Measurements from ENCODE around the gene CSPG4.
"Not testable (repeated sequence)": the region's sequence is repeated elsewhere in the genome, so short reads cannot be mapped to it uniquely, and the experiment has no call there.

CSPG4 gene

DNA sequence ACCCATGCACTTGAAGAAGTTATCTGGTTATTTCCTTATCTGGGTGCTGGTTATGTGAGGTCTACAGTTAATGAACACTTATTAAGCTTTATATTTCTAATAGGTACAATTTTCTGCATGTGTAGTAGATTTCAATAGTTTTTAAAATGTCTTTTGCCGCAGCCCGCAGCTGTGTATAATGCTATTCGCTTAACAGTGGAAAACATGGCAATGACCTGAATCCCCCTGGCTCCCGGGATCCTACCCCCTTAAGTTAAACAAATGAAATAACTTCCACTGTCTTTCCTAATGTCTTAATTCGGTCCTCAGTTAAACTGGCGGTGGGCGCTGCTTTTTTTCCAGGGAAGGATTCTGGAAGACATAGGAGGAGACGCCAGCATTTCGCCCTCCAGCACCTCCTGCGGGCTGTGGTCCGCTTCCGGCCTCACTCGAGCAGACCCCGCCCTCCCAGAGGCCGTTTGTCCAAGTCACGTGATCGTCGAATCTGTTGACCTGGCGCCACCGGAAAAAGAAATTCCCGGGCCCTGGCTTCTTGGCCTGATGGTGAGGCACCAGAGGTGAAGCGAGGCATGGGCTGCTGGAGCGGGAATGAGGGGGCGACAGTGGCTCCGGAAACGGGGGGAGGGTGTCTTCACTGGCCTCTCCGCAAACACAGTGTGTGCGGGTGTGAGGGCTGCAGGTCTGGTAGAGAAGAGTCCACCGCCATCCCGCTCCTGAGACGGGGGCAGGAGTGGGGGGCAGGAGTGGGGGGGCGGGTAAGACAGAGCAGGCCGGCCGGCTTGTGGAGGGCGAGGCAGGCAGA is 45.6 kb upstream of the CSPG4 start:
- H3F3A ChIP-seq (ENCODE audit: insufficient read depth, low read length), result no peaks in the 10 kb centered on the region
- 0 out of 2 replicates have a peak, but pooled peaks cover 3% of the 10 kb centered on the region for H3K27me3 ChIP-seq (ENCODE audit: insufficient read depth, low read length)
- H2AFZ ChIP-seq (ENCODE audit: low read length), result peak overlapping the region; percentile 60; the same call in 1 of the 2 replicates
- H3K36me3 ChIP-seq (ENCODE audit: insufficient read depth, low read length), result no peaks in the 10 kb centered on the region
- no peak overlapping the region for H3K27ac ChIP-seq (ENCODE audit: low read depth, low read length, poor library complexity, severe bottlenecking)
- TF ChIP-seq EZH2 (IDR thresholded peaks at IDR 0.05; ENCODE audit: borderline replicate concordance, low read length), result no peak
- TF ChIP-seq, protein P1, sequence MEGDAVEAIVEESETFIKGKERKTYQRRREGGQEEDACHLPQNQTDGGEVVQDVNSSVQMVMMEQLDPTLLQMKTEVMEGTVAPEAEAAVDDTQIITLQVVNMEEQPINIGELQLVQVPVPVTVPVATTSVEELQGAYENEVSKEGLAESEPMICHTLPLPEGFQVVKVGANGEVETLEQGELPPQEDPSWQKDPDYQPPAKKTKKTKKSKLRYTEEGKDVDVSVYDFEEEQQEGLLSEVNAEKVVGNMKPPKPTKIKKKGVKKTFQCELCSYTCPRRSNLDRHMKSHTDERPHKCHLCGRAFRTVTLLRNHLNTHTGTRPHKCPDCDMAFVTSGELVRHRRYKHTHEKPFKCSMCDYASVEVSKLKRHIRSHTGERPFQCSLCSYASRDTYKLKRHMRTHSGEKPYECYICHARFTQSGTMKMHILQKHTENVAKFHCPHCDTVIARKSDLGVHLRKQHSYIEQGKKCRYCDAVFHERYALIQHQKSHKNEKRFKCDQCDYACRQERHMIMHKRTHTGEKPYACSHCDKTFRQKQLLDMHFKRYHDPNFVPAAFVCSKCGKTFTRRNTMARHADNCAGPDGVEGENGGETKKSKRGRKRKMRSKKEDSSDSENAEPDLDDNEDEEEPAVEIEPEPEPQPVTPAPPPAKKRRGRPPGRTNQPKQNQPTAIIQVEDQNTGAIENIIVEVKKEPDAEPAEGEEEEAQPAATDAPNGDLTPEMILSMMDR (IDR thresholded peaks at IDR 0.05; ENCODE audit: low read length), result peak; percentile 26; the same call in 1 of the 2 replicates
- H4K20me1 ChIP-seq (ENCODE audit: insufficient read depth, low read length), result no peaks in the 10 kb centered on the region
- H3K9me3 ChIP-seq (ENCODE audit: low read length), result no peaks in the 10 kb centered on the region
- H3K4me1 ChIP-seq (ENCODE audit: insufficient read depth, low read length, severe bottlenecking), result peaks cover 16% of the 10 kb centered on the region
- H3K4me2 ChIP-seq (ENCODE audit: low read length), result peak overlapping the region; percentile 56
- H3K9me2 ChIP-seq (ENCODE audit: low read depth, low read length), result no peaks in the 10 kb centered on the region
- peak overlapping the region; percentile 64 for H3K4me3 ChIP-seq (ENCODE audit: low read depth, low read length, poor library complexity, severe bottlenecking)
- H3K79me2 ChIP-seq (ENCODE audit: insufficient read depth, low read length), result no peaks in the 10 kb centered on the region
- H3K9ac ChIP-seq (ENCODE audit: low read length), result peak overlapping the region; percentile 59

- H4K20me1 ChIP-seq (ENCODE audit: insufficient read depth, low read length); H3F3A ChIP-seq (ENCODE audit: insufficient read depth, low read length); H3K4me3 ChIP-seq (ENCODE audit: low read depth, low read length, poor library complexity, severe bottlenecking); H3K9me2 ChIP-seq (ENCODE audit: low read depth, low read length); H3K9me3 ChIP-seq (ENCODE audit: low read length); H3K27me3 ChIP-seq (ENCODE audit: insufficient read depth, low read length); H3K79me2 ChIP-seq (ENCODE audit: insufficient read depth, low read length); H3K4me2 ChIP-seq (ENCODE audit: low read length); H2AFZ ChIP-seq (ENCODE audit: low read length); H3K36me3 ChIP-seq (ENCODE audit: insufficient read depth, low read length); H3K27ac ChIP-seq (ENCODE audit: low read depth, low read length, poor library complexity, severe bottlenecking); H3K9ac ChIP-seq (ENCODE audit: low read length): not testable (repeated sequence)
- H3K4me1 ChIP-seq (ENCODE audit: insufficient read depth, low read length, severe bottlenecking), result peaks cover 16% of the 10 kb centered on the region
Observed at GRCh38 chr15:75754871-75755270, 42.2 kb upstream of the CSPG4 start.

DNA sequence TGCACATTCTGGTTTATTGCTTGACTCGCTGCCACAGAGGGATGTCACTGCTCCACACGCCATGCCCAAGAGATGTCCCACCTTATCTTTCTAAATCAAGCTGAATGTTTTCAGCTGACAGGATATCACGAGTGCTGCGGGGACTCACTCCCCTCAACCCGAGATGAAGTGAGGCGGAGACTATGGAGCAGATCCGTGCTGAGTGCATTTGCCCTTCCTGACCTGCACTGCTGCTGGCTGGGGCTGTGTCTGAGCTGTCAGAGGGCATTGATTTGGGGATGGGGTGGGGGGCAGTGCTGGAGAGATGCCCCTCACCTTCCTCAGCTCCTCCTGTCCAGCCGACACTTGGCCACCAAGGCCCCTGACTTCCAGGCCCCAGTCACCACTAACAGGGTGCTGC is 40.5 kb upstream of the CSPG4 start:
- Histone ChIP-seq H3K4me1 (ENCODE audit: insufficient read depth, low read length, severe bottlenecking) (peaks cover 6% of the 10 kb centered on the region), H3K27ac (ENCODE audit: low read depth, low read length, poor library complexity, severe bottlenecking) (no peak overlapping the region), H3K9ac (ENCODE audit: low read length) (no peak overlapping the region), H3K9me2 (ENCODE audit: low read depth, low read length) (no peaks in the 10 kb centered on the region), H4K20me1 (ENCODE audit: insufficient read depth, low read length) (no peaks in the 10 kb centered on the region), H3K79me2 (ENCODE audit: insufficient read depth, low read length) (no peaks in the 10 kb centered on the region), H3K27me3 (ENCODE audit: insufficient read depth, low read length) (no peaks in the 10 kb centered on the region; the same call in 1 of the 2 replicates), H3K4me2 (ENCODE audit: low read length) (no peak overlapping the region), H3K9me3 (ENCODE audit: low read length) (no peaks in the 10 kb centered on the region), H3F3A (ENCODE audit: insufficient read depth, low read length) (no peaks in the 10 kb centered on the region), H2AFZ (ENCODE audit: low read length) (no peak overlapping the region), H3K4me3 (ENCODE audit: low read depth, low read length, poor library complexity, severe bottlenecking) (no peak overlapping the region), H3K36me3 (ENCODE audit: insufficient read depth, low read length) (no peaks in the 10 kb centered on the region)
- TF ChIP-seq EZH2 (IDR thresholded peaks at IDR 0.05; ENCODE audit: borderline replicate concordance, low read length), result no peak
- TF ChIP-seq, protein P1 (IDR thresholded peaks at IDR 0.05; ENCODE audit: low read length), result no peak

DNA sequence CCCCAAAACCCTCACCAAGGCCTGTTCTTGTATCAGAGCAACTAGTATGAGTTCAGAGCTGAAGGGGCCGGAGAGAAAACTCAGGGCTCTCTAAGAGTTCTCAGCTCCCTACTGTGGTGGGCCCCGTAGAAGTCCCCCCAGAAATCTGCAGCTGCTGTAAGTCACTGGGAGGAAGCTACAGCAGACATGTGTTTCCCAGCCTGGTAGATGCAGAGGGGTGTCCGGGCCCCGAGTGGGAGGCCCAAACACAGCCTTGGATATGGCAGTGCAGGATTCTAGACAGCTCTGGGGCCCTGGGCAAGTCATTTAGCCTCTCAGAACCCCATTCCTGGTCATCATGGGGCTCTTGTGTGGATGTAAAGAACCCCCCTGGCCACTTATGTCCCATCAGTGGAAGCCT is 39.2 kb upstream of the CSPG4 start:
- H3K9ac ChIP-seq (ENCODE audit: low read length), result no peak overlapping the region
- no peaks in the 10 kb centered on the region for H3K9me3 ChIP-seq (ENCODE audit: low read length)
- no peaks in the 10 kb centered on the region for H3K36me3 ChIP-seq (ENCODE audit: insufficient read depth, low read length)
- H3K4me1 ChIP-seq (ENCODE audit: insufficient read depth, low read length, severe bottlenecking), result no peaks in the 10 kb centered on the region
- H3K4me2 ChIP-seq (ENCODE audit: low read length), result no peak overlapping the region
- H4K20me1 ChIP-seq (ENCODE audit: insufficient read depth, low read length), result no peaks in the 10 kb centered on the region
- H3K9me2 ChIP-seq (ENCODE audit: low read depth, low read length), result no peaks in the 10 kb centered on the region
- no peak for TF ChIP-seq EZH2 (IDR thresholded peaks at IDR 0.05; ENCODE audit: borderline replicate concordance, low read length)
- TF ChIP-seq, protein P1 (IDR thresholded peaks at IDR 0.05; ENCODE audit: low read length), result no peak
- H2AFZ ChIP-seq (ENCODE audit: low read length), result no peak overlapping the region
- no peaks in the 10 kb centered on the region for H3K79me2 ChIP-seq (ENCODE audit: insufficient read depth, low read length)
- no peak overlapping the region for H3K27ac ChIP-seq (ENCODE audit: low read depth, low read length, poor library complexity, severe bottlenecking)
- H3F3A ChIP-seq (ENCODE audit: insufficient read depth, low read length), result no peaks in the 10 kb centered on the region
- H3K27me3 ChIP-seq (ENCODE audit: insufficient read depth, low read length), result no peaks in the 10 kb centered on the region; the same call in 1 of the 2 replicates
- no peak overlapping the region for H3K4me3 ChIP-seq (ENCODE audit: low read depth, low read length, poor library complexity, severe bottlenecking)

All from OCI-LY1 (cell line).